Hematopoietic multipotent progenitor cell treated with erythropoietin and hydrocortisone succinate and interleukin-3 and kit ligand, for 15 days (in vitro differentiated cells): ENCODE measurements around the gene CACNA2D4.

Source experiments
- DNase-seq: peaks from one replicate; pipeline ENCODE4 v3.0.0-alpha.2; 2015; ENCODE audit warnings: low spot score

CACNA2D4 gene

GRCh38 chr12:1870998-1871917 lies 47.2 kb downstream of the CACNA2D4 start:
- no peak for DNase-seq

GRCh38 chr12:1870086-1870485 lies 48.4 kb downstream of the CACNA2D4 start:
- no peak for DNase-seq

DNA sequence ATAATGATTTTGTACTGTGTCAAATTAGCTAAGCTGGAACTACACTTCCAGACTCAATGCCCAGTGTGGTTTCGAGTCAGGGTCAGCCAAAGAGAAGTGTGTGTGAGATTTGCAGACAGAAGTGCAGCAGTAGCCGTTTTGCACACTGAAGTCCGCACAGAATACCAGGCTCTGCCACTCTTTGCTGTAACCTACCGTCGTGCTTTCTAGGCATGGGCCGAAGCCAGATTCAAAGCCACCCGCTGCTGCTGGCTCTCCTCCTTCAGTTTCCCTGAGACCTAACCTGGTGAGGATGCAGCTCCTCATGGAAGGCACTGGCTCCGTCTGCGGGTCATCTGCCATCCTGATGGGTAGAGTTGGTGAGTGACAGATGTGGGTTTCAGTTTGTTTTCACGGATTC lies 49.3 kb downstream of the CACNA2D4 start:
- no peak for DNase-seq

- DNase-seq = no peak
Measured at GRCh38 chr12:1865284-1865866, 53.1 kb downstream of the CACNA2D4 start.

DNA sequence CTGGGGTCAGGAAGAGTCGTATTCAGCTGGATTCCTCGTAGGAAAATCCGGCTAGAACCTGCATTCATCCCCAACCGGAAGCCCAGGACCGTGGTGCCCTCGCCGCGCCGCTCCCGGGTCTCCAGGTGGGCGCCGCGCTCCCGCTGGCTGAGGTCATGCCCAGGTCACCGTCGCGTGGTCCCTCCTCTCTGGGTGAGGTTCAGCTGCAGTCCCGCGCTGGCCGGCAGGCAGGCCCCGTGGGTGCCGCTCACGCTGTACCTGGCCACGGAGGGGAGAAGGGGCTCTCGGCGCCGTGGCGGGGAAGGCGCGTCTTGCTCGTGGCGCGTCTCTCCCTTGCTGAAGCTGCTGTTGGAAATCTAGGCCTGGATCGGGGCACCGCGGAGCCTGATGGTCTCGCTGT lies 53.6 kb downstream of the CACNA2D4 start:
- no peak for DNase-seq

DNA sequence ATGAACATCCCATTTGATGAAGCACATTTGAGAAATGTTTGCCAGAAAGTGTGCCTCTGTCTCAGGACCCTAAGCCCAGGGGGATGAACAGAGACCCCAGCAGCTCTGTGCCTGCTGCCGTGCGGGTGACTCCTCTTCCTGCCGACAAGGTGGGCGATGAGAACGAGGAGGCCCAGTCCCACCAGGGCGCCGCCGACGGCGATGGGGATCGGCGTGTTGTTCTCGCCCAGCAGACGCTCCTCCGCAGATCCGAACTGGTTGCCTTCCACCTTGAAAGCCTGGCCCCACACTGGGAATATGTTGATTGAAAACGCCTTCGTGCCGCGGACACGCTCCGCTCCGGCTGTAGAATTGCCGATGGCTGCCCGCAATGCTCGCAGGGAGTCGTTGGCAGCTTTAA lies 54.0 kb downstream of the CACNA2D4 start:
- DNase-seq = no peak

DNA sequence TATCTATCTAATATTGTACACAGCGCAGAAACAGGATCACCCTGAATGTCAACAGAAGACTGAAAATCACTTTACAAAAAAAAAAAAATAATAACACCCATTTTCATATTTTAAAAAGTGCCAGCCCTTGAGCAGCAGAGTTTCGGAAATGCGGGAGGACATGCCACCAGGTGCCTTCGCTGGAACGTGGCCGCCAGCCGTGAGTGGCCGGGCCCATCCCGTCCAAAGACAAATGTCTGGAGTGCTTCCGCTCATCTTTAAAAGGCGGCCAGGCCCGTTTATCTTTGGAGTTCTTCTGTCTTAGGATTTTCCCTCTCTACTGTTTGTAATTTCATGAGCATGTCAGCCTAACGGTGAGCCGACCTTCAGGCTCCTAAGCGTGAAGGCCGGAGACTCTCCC lies 54.6 kb downstream of the CACNA2D4 start:
- DNase-seq = no peak

DNA sequence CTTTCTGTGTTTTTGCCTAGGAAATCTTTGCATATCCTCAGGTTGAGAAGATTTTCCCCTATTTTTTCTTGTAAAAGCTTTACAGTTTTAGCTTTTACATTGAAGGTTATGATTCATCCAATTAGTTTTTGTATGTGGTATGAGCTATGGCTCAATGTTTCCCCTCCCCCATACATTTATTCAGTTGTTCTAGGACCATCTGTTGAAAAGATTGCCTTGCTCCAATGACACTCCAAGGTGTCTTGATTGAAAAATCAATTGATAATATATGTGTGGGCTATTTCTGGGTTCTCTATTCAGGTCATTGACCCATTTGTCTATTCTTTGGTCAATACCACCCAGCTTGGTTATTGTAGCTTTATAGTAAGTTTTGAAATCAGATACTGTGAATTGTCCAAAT lies 55.5 kb downstream of the CACNA2D4 start:
- no peak for DNase-seq

GRCh38 chr12:1859643-1860042 lies 58.8 kb downstream of the CACNA2D4 start:
- no peak for DNase-seq

GRCh38 chr12:1858456-1858855 lies 60.0 kb downstream of the CACNA2D4 start:
- DNase-seq = no peak

DNA sequence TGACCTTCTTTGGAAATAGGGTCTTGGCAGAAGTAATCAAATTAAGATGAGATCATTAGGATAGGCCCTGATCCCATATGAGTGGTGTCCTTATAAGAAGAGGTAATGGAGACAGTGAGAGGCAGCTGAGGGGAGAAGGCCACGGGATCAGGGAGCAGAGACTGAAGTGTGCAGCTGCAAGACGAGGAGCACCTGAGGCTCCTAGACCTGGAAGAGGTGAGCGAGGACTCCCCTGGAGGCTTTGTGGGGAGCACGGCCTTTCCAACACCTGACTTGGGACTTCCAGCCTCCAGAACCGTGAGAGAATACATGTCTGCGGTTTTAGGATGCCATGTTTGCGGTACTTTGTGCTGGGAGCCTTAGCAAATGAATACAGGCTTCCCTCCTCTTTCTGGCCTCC lies 60.6 kb downstream of the CACNA2D4 start:
- DNase-seq = no peak

DNA sequence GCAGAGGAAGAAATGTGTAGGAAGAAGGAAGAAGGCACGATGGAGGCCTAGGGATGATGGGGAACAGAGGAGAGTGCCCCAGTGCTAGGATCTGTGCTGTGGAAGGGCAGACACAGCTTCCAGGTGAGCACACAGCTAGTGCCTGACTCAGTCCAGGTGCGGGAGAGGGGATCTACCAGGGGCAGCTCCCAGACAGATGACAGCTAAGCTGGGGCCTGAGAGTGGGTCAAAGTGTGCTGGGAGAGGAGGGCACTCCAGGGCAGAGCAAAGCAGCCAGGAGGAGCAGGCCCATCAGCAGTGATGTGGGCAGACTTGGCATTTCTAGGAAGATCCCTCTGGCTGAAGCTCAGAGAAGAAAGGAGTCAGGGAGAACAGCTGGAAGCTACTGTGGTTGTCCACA lies 61.4 kb downstream of the CACNA2D4 start:
- DNase-seq = no peak

- no peak for DNase-seq
Measured at GRCh38 chr12:1855241-1855640, 63.2 kb downstream of the CACNA2D4 start.

DNA sequence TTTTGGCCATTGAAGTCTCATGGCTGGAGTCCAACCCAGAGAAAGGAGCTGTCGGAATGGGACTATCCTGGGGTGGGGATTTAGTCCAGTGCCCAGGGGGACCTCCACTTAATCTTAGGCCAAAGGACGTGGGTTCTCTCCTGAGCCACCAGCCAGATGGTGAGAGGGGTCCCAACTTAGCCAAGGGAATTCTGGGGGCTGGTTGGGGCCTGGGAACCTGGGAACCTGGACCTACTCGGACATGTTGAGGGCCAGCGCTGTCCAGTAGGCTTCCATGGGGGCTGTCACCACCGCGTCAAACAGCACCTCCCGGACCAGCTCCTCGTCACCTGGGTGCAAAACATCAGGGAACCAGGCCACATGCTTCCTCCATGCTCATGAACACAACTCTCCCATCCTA lies 64.7 kb downstream of the CACNA2D4 start:
- DNase-seq = no peak

GRCh38 chr12:1852076-1852475 lies 66.4 kb downstream of the CACNA2D4 start:
- DNase-seq = no peak

DNA sequence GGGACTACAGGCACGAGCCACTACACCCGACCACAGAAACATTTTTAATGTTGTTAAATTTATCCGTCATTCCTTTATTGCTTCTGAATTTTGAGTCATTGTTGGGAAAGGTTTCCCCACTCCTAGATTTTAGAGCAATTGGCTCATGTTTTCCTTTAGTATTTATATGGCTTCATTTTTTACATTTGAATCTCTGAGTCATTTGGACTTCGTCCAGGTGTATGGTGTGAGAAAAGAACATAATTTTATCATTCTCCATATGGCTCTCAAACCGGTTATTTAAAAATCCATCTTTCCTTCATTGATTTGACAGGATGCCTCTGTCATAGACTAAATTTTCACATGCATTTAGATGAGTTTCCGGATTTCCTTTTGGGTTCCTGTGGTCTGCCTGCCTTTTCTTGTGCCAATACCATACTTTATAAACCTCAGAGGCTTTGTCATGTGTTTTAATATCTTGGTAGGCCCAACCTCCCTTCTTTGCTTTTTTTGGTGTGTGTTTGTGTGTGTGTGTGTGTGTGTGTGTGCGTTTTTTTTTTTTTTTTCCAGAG lies 67.2 kb downstream of the CACNA2D4 start:
- DNase-seq = peak; percentile 7

DNA sequence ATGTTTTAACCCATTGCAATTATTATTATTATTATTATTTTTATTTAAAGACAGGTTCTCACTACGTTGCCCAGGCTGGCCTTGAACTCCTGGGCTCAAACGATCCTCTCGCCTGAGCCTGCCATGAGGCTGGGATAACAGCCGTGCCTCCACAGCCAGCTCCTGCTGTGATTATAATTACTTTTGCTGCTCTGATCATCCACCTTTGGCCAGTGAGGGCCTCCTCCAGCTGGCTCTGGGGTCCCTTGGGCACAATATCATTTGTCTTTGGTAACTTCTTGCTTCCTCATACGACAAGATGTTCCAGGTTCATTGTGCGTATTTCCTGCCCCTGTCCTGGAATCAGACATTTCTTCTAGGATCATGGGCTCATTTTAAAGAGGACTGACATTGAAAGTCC lies 69.7 kb downstream of the CACNA2D4 start:
- no peak for DNase-seq

GRCh38 chr12:1848146-1848545 lies 70.3 kb downstream of the CACNA2D4 start:
- DNase-seq = no peak

DNA sequence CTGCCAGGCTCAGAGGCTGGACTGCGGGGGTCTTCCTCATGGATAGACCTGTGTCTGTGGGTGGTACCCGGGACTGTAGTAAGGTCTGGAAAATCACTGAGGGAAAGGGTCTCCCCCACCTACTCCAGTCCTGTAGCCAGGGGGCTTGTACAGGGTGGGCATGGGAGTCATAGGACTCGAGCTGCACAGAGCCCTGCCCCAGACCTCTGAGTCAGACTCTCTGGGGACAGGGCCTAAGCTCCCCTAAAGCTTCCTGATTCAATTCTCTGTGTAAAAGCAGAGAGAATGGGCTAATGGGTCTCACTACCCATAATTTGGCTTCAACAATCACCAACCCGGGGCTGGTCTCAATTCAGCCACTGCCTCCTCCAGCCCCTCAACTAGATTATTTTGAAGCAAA lies 71.0 kb downstream of the CACNA2D4 start:
- no peak for DNase-seq

DNA sequence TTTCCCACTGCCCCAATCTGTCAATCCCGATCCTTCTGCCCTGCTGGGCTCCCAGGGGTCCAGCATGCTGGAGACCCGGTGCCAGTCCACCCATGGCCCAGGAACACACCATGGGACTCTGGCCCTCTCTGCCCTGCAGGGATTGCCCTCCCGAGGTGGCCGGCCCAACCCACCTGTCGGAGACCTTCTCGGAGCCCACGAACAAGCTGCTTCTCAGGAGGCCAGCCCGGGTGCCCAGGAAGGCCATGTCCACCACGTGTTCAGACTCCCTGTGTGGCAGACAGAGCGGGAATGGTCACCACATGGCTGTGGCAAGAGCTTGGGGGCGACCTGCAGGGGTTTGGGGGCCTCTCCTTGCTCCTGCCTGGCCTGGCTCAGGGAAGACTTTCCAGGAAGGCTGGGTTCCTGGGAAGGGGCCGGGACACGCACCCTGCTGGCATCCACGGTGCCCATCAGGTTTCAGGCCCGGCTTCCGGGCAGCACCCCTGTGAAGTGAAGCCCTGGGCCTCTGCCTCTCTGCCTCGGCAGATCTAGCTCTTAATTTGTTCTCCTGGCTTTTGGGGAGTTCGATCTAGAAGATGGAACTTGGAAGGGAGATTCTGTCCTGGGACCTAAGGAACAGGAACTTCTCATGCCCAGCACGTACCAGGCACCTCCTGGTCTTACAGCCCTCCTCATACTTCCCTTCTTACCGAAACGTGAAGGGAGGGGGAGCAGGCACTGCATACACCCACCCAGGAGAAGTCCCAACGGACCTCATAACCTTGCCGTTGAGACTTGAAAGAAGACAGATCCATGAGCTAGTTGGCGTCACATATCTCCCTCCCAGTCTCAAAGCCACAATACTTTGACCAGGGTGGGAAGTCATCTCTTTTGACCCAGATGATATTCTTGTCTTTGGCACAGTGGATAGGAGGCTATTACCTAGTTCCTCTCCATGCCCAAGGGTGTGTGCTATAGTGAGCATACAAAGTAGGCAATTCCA lies 71.7 kb downstream of the CACNA2D4 start:
- DNase-seq = no peak

GRCh38 chr12:1845886-1846285 lies 72.6 kb downstream of the CACNA2D4 start:
- DNase-seq = no peak

GRCh38 chr12:1845427-1845826 lies 73.0 kb downstream of the CACNA2D4 start:
- no peak for DNase-seq
